A549 (cell line): Measurements from ENCODE around the gene SMIM45.

ENCODE experiments used
- ATAC-seq, 2 experiments: fragments of 200-7000 bp in 1 of 2; fragments of >200 bp in 1 of 2; cut with Nextera tagmentation in 1 of 2; cut with Tn5 transposase in 1 of 2; 3 replicates each; pipeline versions ENCODE4 v1.8.0 to v1.9.1; 2018 to 2020; ENCODE audit warnings: mild to moderate bottlenecking in 1 of 2, moderate library complexity in 1 of 2
- CTCF ChIA-PET: fragments of 300-600 bp; sonication (Branson Sonifier 250); formaldehyde crosslinking; extraction: SDS; loops from one replicate; lab custom pipeline; 2021; ENCODE audit warnings: antibody characterized with exemption, inconsistent platforms; lab: Yijun Ruan, JAX
- POLR2A ChIA-PET: fragments of 350-600 bp; formaldehyde crosslinking; extraction: SDS; loops from one replicate; lab custom pipeline; 2021; ENCODE audit warnings: antibody characterized with exemption, inconsistent platforms; lab: Yijun Ruan, JAX
- DNase-seq, 2 experiments: peaks; one replicate each; pipeline versions ENCODE4 v3.0.0 to v3.0.0-alpha.2; 2011 to 2016; ENCODE audit warnings: low read depth in 1 of 2, low spot score in 1 of 2
- FAIRE-seq: peaks from 2 replicates; lab custom pipeline; 2011; peaks lifted over from hg19 to GRCh38; lab: Jason Lieb, UNC
- H3K27ac ChIP-seq, 2 experiments: fragments of >200 bp; sonication (Bioruptor Twin); formaldehyde crosslinking; 3 replicates each; pipeline ENCODE4 v1.5.1; 2016 to 2017
- H3K4me1 ChIP-seq: fragments of >200 bp; sonication (Bioruptor Twin); formaldehyde crosslinking; 3 replicates; pipeline ENCODE4 v1.6.1; 2016
- H3K4me2 ChIP-seq: fragments of >200 bp; sonication (Bioruptor Twin); formaldehyde crosslinking; 3 replicates; pipeline ENCODE4 v1.6.1; 2016
- H3K4me3 ChIP-seq: fragments of >200 bp; sonication (Bioruptor Twin); formaldehyde crosslinking; 3 replicates; pipeline ENCODE4 v1.5.1; 2016
- H3K9me3 ChIP-seq: fragments of >200 bp; sonication (Bioruptor Twin); formaldehyde crosslinking; 3 replicates; pipeline ENCODE4 v1.6.1; 2016
- BHLHE40 ChIP-seq: IDR thresholded peaks from 2 replicates; pipeline ENCODE4 v1.6.1; 2012; ENCODE audit warnings: low read depth, low read length, inconsistent platforms
- CHD2 ChIP-seq: fragments of 150-350 bp; IDR thresholded peaks from 2 replicates; pipeline ENCODE4 v1.6.1; 2014; ENCODE audit warnings: low read length; ENCODE audit not compliant: partially characterized antibody
- EHF ChIP-seq: fragments of 250-450 bp; sonication (Bioruptor Pico); IDR thresholded peaks from 2 replicates; pipeline ENCODE4 v1.5.0; 2020; ENCODE audit warnings: mild to moderate bottlenecking
- FOSL2 ChIP-seq, 2 experiments: fragments of 450-650 bp in 1 of 2; fragments of >200 bp in 1 of 2; sonication (Bioruptor Twin) in 1 of 2; formaldehyde crosslinking; IDR thresholded peaks; 2 replicates each; pipeline versions ENCODE4 v1.5.0 to v1.6.1; 2016 to 2020; ENCODE audit warnings: mild to moderate bottlenecking in 1 of 2, moderate library complexity in 1 of 2
- GATA3 ChIP-seq: IDR thresholded peaks from 2 replicates; pipeline ENCODE4 v1.6.1; 2012; ENCODE audit warnings: borderline replicate concordance
- HEYL ChIP-seq: fragments of 250-450 bp; sonication (Bioruptor Pico); IDR thresholded peaks from 2 replicates; pipeline ENCODE4 v1.8.0; 2021; ENCODE audit warnings: mild to moderate bottlenecking, moderate library complexity
- HOXB13 ChIP-seq: fragments of 250-450 bp; sonication (Bioruptor Pico); IDR thresholded peaks from 2 replicates; pipeline ENCODE4 v1.5.0; 2020; ENCODE audit warnings: low read depth, mild to moderate bottlenecking, moderate library complexity
- JUN ChIP-seq, 2 experiments: fragments of >200 bp; sonication (Bioruptor Twin); formaldehyde crosslinking; IDR thresholded peaks; 2 replicates in 1 of 2; 3 replicates in 1 of 2; pipeline ENCODE4 v1.6.1; 2016 to 2017
- JUNB ChIP-seq: fragments of >200 bp; sonication (Bioruptor Twin); formaldehyde crosslinking; IDR thresholded peaks from 2 replicates; pipeline ENCODE4 v1.6.1; 2016
- KDM1A ChIP-seq: fragments of 200-600 bp; sonication (generic); IDR thresholded peaks from 2 replicates; pipeline ENCODE4 v1.6.1; 2016; ENCODE audit warnings: low read depth, mild to moderate bottlenecking
- KDM5A ChIP-seq: fragments of 200-600 bp; sonication (generic); IDR thresholded peaks from 2 replicates; pipeline ENCODE4 v1.6.1; 2016; ENCODE audit warnings: antibody characterized with exemption, mild to moderate bottlenecking
- MAZ ChIP-seq: fragments of 150-350 bp; IDR thresholded peaks from 2 replicates; pipeline ENCODE4 v1.6.1; 2014; ENCODE audit warnings: antibody characterized with exemption, low read depth, low read length, borderline replicate concordance
- NR3C1 ChIP-seq: fragments of >200 bp; sonication (Bioruptor Twin); formaldehyde crosslinking; IDR thresholded peaks from 3 replicates; pipeline ENCODE4 v1.6.1; 2017
- PHF8 ChIP-seq: fragments of 200-600 bp; sonication (generic); IDR thresholded peaks from 2 replicates; pipeline ENCODE4 v1.6.1; 2016; ENCODE audit warnings: low read depth, mild to moderate bottlenecking, antibody characterized with exemption, moderate library complexity, borderline replicate concordance
- RAD21 ChIP-seq, 2 experiments: fragments of >200 bp in 1 of 2; sonication (Bioruptor Twin) in 1 of 2; formaldehyde crosslinking in 1 of 2; IDR thresholded peaks in 1 of 2; conservative IDR thresholded peaks in 1 of 2; 2 replicates in 1 of 2; 3 replicates in 1 of 2; pipeline ENCODE4 v1.6.1; 2012 to 2018; ENCODE audit warnings: inconsistent platforms in 1 of 2
- RCOR1 ChIP-seq: fragments of 150-350 bp; IDR thresholded peaks from 2 replicates; pipeline ENCODE4 v1.6.1; 2014; ENCODE audit warnings: antibody characterized with exemption, low read length, low read depth
- RFX5 ChIP-seq: fragments of 450-650 bp; IDR thresholded peaks from 2 replicates; pipeline ENCODE4 v1.7.1; 2014; ENCODE audit warnings: antibody characterized with exemption, mild to moderate bottlenecking, moderate library complexity
- RNF2 ChIP-seq: fragments of 200-600 bp; sonication (generic); IDR thresholded peaks from 2 replicates; pipeline ENCODE4 v1.6.1; 2016; ENCODE audit warnings: low read depth, mild to moderate bottlenecking, antibody characterized with exemption, moderate library complexity, borderline replicate concordance
- SMC3 ChIP-seq: fragments of >200 bp; sonication (Bioruptor Twin); formaldehyde crosslinking; IDR thresholded peaks from 3 replicates; pipeline ENCODE4 v1.6.1; 2018; ENCODE audit warnings: inconsistent platforms
- TFCP2L1 ChIP-seq: fragments of 250-450 bp; sonication (Bioruptor Pico); IDR thresholded peaks from 2 replicates; pipeline ENCODE4 v1.5.0; 2021; ENCODE audit warnings: mild to moderate bottlenecking
- TP53 ChIP-seq: fragments of 250-450 bp; sonication (Bioruptor Pico); IDR thresholded peaks from 2 replicates; pipeline ENCODE4 v1.5.0; 2021; ENCODE audit warnings: mild to moderate bottlenecking, moderate library complexity
- ZC3H11A ChIP-seq: fragments of 450-650 bp; IDR thresholded peaks from 2 replicates; pipeline ENCODE4 v1.6.1; 2014; ENCODE audit warnings: antibody characterized with exemption, mild to moderate bottlenecking
- ZNF302 ChIP-seq: fragments of 250-450 bp; sonication (Bioruptor Pico); IDR thresholded peaks from 2 replicates; pipeline ENCODE4 v1.9.0; 2021; ENCODE audit warnings: inconsistent platforms, mild to moderate bottlenecking, moderate library complexity
- ZSCAN20 ChIP-seq: fragments of 250-450 bp; sonication (Bioruptor Pico); IDR thresholded peaks from 2 replicates; pipeline ENCODE4 v1.8.0; 2022; ENCODE audit warnings: mild to moderate bottlenecking, moderate library complexity
- WGBS: methylation state at CpG from one replicate; pipeline ENCODE4 v1.1.6; 2017; ENCODE audit errors: missing lambda C conversion rate; 5-methylcytosine and 5-hydroxymethylcytosine counted together
- TF ChIP-seq, protein P1 (sequence below): fragments of 150-350 bp; IDR thresholded peaks from 2 replicates; pipeline ENCODE4 v1.6.1; 2014; ENCODE audit warnings: low read depth, mild to moderate bottlenecking, low read length
- TF ChIP-seq, protein P2 (sequence below): IDR thresholded peaks from 2 replicates; pipeline ENCODE4 v1.6.1; 2012

Gene SMIM45

DNA sequence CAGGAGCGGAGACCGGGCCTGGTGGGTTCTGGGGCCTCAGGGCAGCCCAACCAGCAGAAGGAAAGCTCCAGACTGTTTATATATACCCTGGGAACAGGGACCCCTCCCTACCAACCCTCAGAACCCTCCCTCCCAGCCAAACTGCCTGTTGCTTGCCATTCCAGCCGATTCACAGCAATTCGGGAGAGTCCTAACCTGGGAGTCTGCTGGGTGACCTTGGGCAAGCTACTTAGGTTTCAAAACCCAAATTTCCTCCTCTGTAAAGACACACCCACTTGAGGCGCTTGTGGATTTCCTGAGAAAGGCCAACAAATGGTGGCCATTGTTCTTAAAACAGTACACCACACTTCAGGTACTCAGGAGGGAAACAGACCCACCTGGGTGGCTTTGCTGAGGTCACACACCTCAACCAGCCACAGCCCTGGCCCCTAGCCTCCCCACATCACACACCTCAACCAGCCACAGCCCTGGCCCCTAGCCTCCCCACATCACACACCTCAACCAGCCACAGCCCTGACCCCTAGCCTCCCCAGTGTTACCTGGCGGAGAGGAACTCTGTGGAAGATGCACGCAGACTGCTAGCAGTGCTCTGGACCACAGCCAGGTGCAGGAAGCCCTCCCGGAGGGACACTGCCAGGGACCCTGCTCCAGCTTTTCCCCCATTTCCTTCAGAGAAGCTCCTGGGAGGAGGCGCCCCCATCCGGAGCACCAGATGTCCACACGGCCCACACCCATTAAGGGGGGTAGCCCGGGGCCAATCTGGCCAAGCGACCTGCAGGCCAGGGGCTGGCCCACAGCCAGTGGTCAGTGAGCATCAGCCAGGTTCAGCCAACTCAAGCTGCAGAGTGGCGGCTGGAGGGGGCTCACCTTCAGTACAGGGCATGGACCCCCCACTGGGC lies 43.3 kb upstream of the SMIM45 start:
- Histone ChIP-seq H3K4me2 (no peak overlapping the region), H3K9me3 (no peaks in the 10 kb centered on the region), H3K4me3 (no peak overlapping the region), H3K4me1 (no peaks in the 10 kb centered on the region), H3K27ac (no peak overlapping the region)
- TF ChIP-seq PHF8 (no peak), NR3C1 (no peak), RCOR1 (no peak), RFX5 (no peak), JUN (IDR thresholded peaks at IDR 0.05) (no peak), TFCP2L1 (CRISPR knock-in tag) (no peak), CHD2 (no peak), BHLHE40 (no peak)
- TF ChIP-seq, protein P1, sequence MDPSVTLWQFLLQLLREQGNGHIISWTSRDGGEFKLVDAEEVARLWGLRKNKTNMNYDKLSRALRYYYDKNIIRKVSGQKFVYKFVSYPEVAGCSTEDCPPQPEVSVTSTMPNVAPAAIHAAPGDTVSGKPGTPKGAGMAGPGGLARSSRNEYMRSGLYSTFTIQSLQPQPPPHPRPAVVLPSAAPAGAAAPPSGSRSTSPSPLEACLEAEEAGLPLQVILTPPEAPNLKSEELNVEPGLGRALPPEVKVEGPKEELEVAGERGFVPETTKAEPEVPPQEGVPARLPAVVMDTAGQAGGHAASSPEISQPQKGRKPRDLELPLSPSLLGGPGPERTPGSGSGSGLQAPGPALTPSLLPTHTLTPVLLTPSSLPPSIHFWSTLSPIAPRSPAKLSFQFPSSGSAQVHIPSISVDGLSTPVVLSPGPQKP, result no peak
- CTCF ChIA-PET, result interaction anchor here (0.5 to 2.0 kb wide), 3 partner anchors 9 to 194 kb away, joined by 3 to 11 read pairs (median 5); partner anchors contain the start of gene TNFRSF13C
- no peak for FAIRE-seq
- POLR2A ChIA-PET, result no interaction called here
- WGBS, result 89% methylated on average over 4 of the region's 14 CpGs
- no peak for DNase-seq
- ATAC-seq, result no peak

DNA sequence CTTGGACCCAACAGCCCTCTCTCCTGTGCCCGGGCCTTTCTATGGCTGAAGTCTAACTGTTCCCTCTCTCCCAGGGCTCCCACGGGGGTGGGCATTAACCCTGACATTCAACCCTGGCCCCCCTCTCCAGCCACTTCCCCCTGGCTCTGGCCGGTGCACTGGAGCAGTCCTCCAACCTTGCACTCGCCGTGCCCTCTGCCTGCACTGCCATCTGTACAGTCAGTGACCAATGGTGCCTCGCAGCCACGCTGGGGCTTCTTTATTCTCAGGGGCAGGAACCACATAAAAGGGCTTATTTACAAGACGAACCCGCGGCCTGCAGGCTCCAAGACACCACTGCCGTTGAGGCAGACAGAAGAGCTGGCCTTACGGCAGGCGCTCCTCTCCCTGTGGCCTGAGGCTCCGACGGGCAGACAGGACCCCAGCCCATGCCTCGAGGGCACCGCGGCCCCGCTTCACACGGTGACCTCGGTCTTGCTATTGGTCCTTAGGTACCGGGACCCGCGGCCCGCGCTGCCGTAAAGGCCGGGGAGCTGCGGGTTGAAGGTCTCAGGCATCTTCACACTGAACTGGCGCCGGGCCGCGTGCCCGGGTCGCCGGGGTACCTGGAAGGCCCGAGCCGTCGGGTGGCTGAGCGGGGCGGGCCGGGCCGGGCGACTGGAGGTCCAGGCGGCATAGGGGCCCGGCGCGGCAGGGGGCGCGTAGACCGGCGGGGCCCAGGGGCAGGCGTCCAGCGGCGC lies 42.5 kb upstream of the SMIM45 start:
- POLR2A ChIA-PET, result no interaction called here
- TF ChIP-seq, protein P2, sequence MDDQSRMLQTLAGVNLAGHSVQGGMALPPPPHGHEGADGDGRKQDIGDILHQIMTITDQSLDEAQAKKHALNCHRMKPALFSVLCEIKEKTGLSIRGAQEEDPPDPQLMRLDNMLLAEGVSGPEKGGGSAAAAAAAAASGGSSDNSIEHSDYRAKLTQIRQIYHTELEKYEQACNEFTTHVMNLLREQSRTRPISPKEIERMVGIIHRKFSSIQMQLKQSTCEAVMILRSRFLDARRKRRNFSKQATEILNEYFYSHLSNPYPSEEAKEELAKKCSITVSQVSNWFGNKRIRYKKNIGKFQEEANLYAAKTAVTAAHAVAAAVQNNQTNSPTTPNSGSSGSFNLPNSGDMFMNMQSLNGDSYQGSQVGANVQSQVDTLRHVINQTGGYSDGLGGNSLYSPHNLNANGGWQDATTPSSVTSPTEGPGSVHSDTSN, result no peak
- TF ChIP-seq KDM1A (no peak), EHF (no peak), KDM5A (no peak), ZSCAN20 (CRISPR knock-in tag) (no peak), RNF2 (no peak), SMC3 (no peak), TP53 (CRISPR knock-in tag) (no peak), TFCP2L1 (CRISPR knock-in tag) (no peak), ZC3H11A (no peak), GATA3 (no peak), JUNB (no peak), HEYL (CRISPR knock-in tag) (no peak), FOSL2 (IDR thresholded peaks at IDR 0.05) (no peak), FOSL2 (CRISPR knock-in tag; IDR thresholded peaks at IDR 0.05) (no peak), PHF8 (no peak), RAD21 (conservative IDR thresholded peaks at IDR 0.05 in 1 of 2, IDR thresholded peaks at IDR 0.05 in 1 of 2) (no peak), MAZ (no peak), ZNF302 (CRISPR knock-in tag) (no peak), HOXB13 (CRISPR knock-in tag) (no peak)
- TF ChIP-seq, protein P1, result no peak
- Histone ChIP-seq H3K4me1 (no peaks in the 10 kb centered on the region; the same call in 2 of the 3 replicates), H3K27ac (no peak overlapping the region), H3K4me3 (no peak overlapping the region), H3K4me2 (no peak overlapping the region), H3K9me3 (no peaks in the 10 kb centered on the region)
- CTCF ChIA-PET, result interaction anchor here (2.0 kb wide), 1 partner anchor 17 kb away, joined by 11 read pairs; the partner anchor contains the start of gene TNFRSF13C
- no peak for DNase-seq
- FAIRE-seq, result no peak
- ATAC-seq, result no peak
- 89% methylated on average over 27 of the region's 55 CpGs for WGBS
